DOHH2 (cell line): ENCODE data around the gene OR56A5.
"Not testable (repeated sequence)": the region's sequence is repeated elsewhere in the genome, so short reads cannot be mapped to it uniquely, and the experiment has no call there.

Experiments
- H3F3A ChIP-seq: fragments of 200-600 bp; sonication (generic), shearing (Covaris generic); 2 replicates; pipeline ENCODE4 v1.6.0; 2016; ENCODE audit warnings: antibody characterized with exemption, mild to moderate bottlenecking; ENCODE audit not compliant: control insufficient read depth, insufficient read depth
- H3K27ac ChIP-seq: fragments of 200-600 bp; sonication (generic); 2 replicates; pipeline ENCODE4 v1.5.1; 2014; ENCODE audit warnings: low read depth, mild to moderate bottlenecking, low read length, moderate library complexity
- H3K27me3 ChIP-seq: fragments of 200-600 bp; sonication (generic); 2 replicates; pipeline ENCODE4 v1.6.1; 2014; ENCODE audit warnings: mild to moderate bottlenecking, low read length, mixed read lengths; ENCODE audit not compliant: control insufficient read depth
- H3K36me3 ChIP-seq: fragments of 200-600 bp; sonication (generic); 2 replicates; pipeline ENCODE4 v1.6.1; 2014; ENCODE audit warnings: mild to moderate bottlenecking, low read length, moderate library complexity, mixed read lengths; ENCODE audit not compliant: control insufficient read depth
- H3K4me1 ChIP-seq: fragments of 200-600 bp; sonication (generic); 2 replicates; pipeline ENCODE4 v1.6.1; 2014; ENCODE audit warnings: mild to moderate bottlenecking, low read length, mixed read lengths; ENCODE audit not compliant: control insufficient read depth
- H3K4me2 ChIP-seq: fragments of 200-600 bp; sonication (generic); 2 replicates; pipeline ENCODE4 v1.6.0; 2014; ENCODE audit warnings: mild to moderate bottlenecking, low read length, moderate library complexity
- H3K4me3 ChIP-seq: fragments of 200-600 bp; sonication (generic); 2 replicates; pipeline ENCODE4 v1.5.1; 2014; ENCODE audit warnings: mild to moderate bottlenecking, low read length, mixed read lengths
- H3K79me2 ChIP-seq: fragments of 200-600 bp; sonication (generic); 2 replicates; pipeline ENCODE4 v1.6.1; 2014; ENCODE audit warnings: mild to moderate bottlenecking, low read length, mixed read lengths; ENCODE audit not compliant: control insufficient read depth
- H3K9me2 ChIP-seq: fragments of 200-600 bp; sonication (generic); replicated peaks from 2 replicates; pipeline ENCODE4 v1.6.1; 2014; ENCODE audit warnings: mild to moderate bottlenecking, low read length, mixed read lengths; ENCODE audit not compliant: control insufficient read depth
- H3K9me3 ChIP-seq: fragments of 200-600 bp; sonication (generic); 2 replicates; pipeline ENCODE4 v1.6.1; 2014; ENCODE audit warnings: antibody characterized with exemption, low read length, mixed read lengths; ENCODE audit not compliant: control insufficient read depth, insufficient read depth
- H4K20me1 ChIP-seq: fragments of 200-600 bp; sonication (generic); 2 replicates; pipeline ENCODE4 v1.6.0; 2014; ENCODE audit warnings: low read depth, mild to moderate bottlenecking, antibody characterized with exemption, low read length, moderate library complexity; ENCODE audit not compliant: control insufficient read depth, insufficient read depth
- EZH2phosphoT487 ChIP-seq: fragments of 200-600 bp; sonication (generic); IDR thresholded peaks from 2 replicates; pipeline ENCODE4 v1.6.1; 2017; ENCODE audit warnings: borderline replicate concordance, mild to moderate bottlenecking, antibody characterized with exemption, low read length, moderate library complexity, mixed read lengths
- TF ChIP-seq, protein P1 (sequence below): fragments of 200-600 bp; sonication (generic); IDR thresholded peaks from one replicate; pipeline ENCODE4 v1.5.1; 2014; ENCODE audit warnings: antibody characterized with exemption, mild to moderate bottlenecking, low read depth, low read length; ENCODE audit not compliant: poor library complexity, severe bottlenecking

The OR56A5 gene

GRCh38 chr11:5983443-5983842 lies 15.1 kb upstream of the OR56A5 start:
- H3K36me3 ChIP-seq, result no peaks in the 10 kb centered on the region
- no peak overlapping the region for H3K4me2 ChIP-seq
- no peak overlapping the region for H3K4me3 ChIP-seq
- H3F3A ChIP-seq, result no peaks in the 10 kb centered on the region
- no peak overlapping the region for H3K27ac ChIP-seq
- H3K27me3 ChIP-seq, result no peaks in the 10 kb centered on the region
- TF ChIP-seq, protein P1, sequence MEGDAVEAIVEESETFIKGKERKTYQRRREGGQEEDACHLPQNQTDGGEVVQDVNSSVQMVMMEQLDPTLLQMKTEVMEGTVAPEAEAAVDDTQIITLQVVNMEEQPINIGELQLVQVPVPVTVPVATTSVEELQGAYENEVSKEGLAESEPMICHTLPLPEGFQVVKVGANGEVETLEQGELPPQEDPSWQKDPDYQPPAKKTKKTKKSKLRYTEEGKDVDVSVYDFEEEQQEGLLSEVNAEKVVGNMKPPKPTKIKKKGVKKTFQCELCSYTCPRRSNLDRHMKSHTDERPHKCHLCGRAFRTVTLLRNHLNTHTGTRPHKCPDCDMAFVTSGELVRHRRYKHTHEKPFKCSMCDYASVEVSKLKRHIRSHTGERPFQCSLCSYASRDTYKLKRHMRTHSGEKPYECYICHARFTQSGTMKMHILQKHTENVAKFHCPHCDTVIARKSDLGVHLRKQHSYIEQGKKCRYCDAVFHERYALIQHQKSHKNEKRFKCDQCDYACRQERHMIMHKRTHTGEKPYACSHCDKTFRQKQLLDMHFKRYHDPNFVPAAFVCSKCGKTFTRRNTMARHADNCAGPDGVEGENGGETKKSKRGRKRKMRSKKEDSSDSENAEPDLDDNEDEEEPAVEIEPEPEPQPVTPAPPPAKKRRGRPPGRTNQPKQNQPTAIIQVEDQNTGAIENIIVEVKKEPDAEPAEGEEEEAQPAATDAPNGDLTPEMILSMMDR, result no peak
- TF ChIP-seq EZH2phosphoT487, result no peak
- no peaks in the 10 kb centered on the region for H4K20me1 ChIP-seq
- no peaks in the 10 kb centered on the region for H3K9me2 ChIP-seq
- no peaks in the 10 kb centered on the region for H3K79me2 ChIP-seq
- no peaks in the 10 kb centered on the region for H3K9me3 ChIP-seq
- no peaks in the 10 kb centered on the region for H3K4me1 ChIP-seq

- H3K36me3 ChIP-seq, result no peaks in the 10 kb centered on the region
- no peaks in the 10 kb centered on the region for H3K79me2 ChIP-seq
- no peaks in the 10 kb centered on the region for H3F3A ChIP-seq
- H3K4me2 ChIP-seq, result no peak overlapping the region
- H3K27ac ChIP-seq, result no peak overlapping the region
- H3K27me3 ChIP-seq, result no peaks in the 10 kb centered on the region
- H4K20me1 ChIP-seq, result no peaks in the 10 kb centered on the region
- TF ChIP-seq, protein P1, result no peak
- TF ChIP-seq EZH2phosphoT487, result no peak
- no peaks in the 10 kb centered on the region for H3K9me3 ChIP-seq
- H3K4me1 ChIP-seq, result no peaks in the 10 kb centered on the region
- no peak overlapping the region for H3K4me3 ChIP-seq
- H3K9me2 ChIP-seq, result no peaks in the 10 kb centered on the region
Measured at GRCh38 chr11:5973530-5973929, 5.2 kb upstream of the OR56A5 start.

- Histone ChIP-seq H3K4me1 (no peaks in the 10 kb centered on the region), H3K9me3 (no peaks in the 10 kb centered on the region), H3K27me3 (no peaks in the 10 kb centered on the region), H3K4me3 (no peak overlapping the region), H3K4me2 (no peak overlapping the region), H3K9me2 (no peaks in the 10 kb centered on the region), H3K27ac (no peak overlapping the region), H3K79me2 (no peaks in the 10 kb centered on the region), H3F3A (no peaks in the 10 kb centered on the region), H4K20me1 (no peaks in the 10 kb centered on the region), H3K36me3 (no peaks in the 10 kb centered on the region)
- no peak for TF ChIP-seq EZH2phosphoT487
- TF ChIP-seq, protein P1, result no peak
Measured at GRCh38 chr11:5967708-5968107, 586 bp downstream of the OR56A5 start.

DNA sequence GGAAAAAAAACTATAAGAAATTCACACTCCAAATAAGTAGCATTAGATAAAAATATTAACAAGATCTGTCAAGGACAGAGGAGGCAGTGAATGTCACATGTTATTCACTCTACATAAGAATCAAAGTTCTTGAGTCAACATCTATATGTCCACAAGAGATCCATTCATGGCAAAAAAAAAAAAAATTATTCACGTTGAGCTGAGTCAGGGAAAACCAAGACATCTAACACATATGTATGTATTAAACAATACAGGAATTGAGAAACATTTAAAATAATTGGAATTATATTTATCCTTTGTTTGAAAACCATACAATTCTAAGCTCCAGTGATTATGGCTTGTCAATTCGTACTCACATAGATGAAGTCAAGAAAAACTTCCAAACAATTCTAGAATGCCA lies 1.3 kb downstream of the OR56A5 start:
- H3F3A ChIP-seq, result no peaks in the 10 kb centered on the region
- TF ChIP-seq, protein P1, result no peak
- H3K36me3 ChIP-seq, result no peaks in the 10 kb centered on the region
- no peak overlapping the region for H3K4me2 ChIP-seq
- no peaks in the 10 kb centered on the region for H3K9me2 ChIP-seq
- no peak overlapping the region for H3K4me3 ChIP-seq
- no peaks in the 10 kb centered on the region for H3K4me1 ChIP-seq
- H4K20me1 ChIP-seq, result no peaks in the 10 kb centered on the region
- H3K79me2 ChIP-seq, result no peaks in the 10 kb centered on the region
- no peaks in the 10 kb centered on the region for H3K27me3 ChIP-seq
- H3K27ac ChIP-seq, result no peak overlapping the region
- no peaks in the 10 kb centered on the region for H3K9me3 ChIP-seq

DNA sequence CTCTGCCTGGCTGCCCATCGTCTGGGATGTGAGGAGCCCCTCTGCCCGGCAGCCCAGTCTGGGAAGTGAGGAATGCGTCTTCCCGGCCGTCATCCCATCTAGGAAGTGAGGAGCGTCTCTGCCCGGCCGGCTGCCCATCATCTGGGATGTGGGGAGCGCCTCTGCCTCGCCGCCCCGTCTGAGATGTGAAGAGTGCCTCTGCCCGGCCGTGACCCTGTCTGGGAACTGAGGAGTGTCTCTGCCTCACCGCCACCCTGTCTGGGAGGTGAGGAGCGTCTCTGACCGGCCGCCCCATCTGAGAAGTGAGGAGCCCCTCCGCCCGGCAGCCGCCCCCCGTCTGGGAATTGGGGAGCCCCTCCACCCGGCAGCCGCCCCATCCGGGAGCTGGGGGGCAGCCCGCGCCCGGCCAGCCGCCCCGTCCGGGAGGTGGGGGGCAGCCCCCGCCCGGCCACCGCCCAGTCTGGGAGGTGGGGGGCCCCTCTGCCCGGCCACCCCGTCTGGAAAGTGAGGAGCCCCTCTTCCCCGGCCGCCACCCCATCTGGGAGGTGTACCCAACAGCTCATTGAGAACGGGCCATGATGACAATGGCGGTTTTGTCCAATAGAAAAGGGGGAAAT lies 7.5 kb downstream of the OR56A5 start:
- H4K20me1 ChIP-seq, H3K4me3 ChIP-seq, H3K79me2 ChIP-seq, H3K36me3 ChIP-seq, H3K9me3 ChIP-seq, H3K4me2 ChIP-seq, H3F3A ChIP-seq, H3K4me1 ChIP-seq, H3K27ac ChIP-seq, H3K27me3 ChIP-seq, H3K9me2 ChIP-seq: not testable (repeated sequence)
